Measurements from ENCODE around the gene VCX. TPM values are rescaled to one million over a fixed set of nuclear protein-coding genes. Genes with fewer than 3 reads are reported as not detected.
"Not testable (repeated sequence)": the region's sequence is repeated elsewhere in the genome, so short reads cannot be mapped to it uniquely, and the experiment has no call there.

VCX gene
- total RNA-seq (0.39 TPM in 1 of 2 replicates, not detected in the other), polyA plus RNA-seq (not detected in 2 replicates)

- not testable (repeated sequence) for H3K9me3 ChIP-seq (ENCODE audit: low read depth); H3K27ac ChIP-seq; H3K4me1 ChIP-seq (ENCODE audit: low read depth); H3K36me3 ChIP-seq; H3K4me3 ChIP-seq; DNase-seq (ENCODE audit: low read depth in 1 of 2, low spot score in 1 of 2); H3K27me3 ChIP-seq
Observed at GRCh38 chrX:7842871-7843270, at the start of gene VCX. TSS of gene VCX (plus strand) at chrX:7843171. CDS start at chrX:7843204, 33 bp downstream.

GRCh38 chrX:7798327-7798726 is 44.6 kb upstream of the VCX start:
- no peak for DNase-seq (ENCODE audit: low read depth in 1 of 2, low spot score in 1 of 2)

GRCh38 chrX:7801711-7802110 is 41.3 kb upstream of the VCX start:
- Histone ChIP-seq H3K9me3 (ENCODE audit: low read depth) (no peaks in the 10 kb centered on the region), H3K4me3 (no peak overlapping the region), H3K27ac (no peak overlapping the region), H3K36me3 (no peaks in the 10 kb centered on the region), H3K27me3 (no peaks in the 10 kb centered on the region), H3K4me1 (ENCODE audit: low read depth) (no peaks in the 10 kb centered on the region)
- DNase-seq (ENCODE audit: low read depth in 1 of 2, low spot score in 1 of 2), result no peak
- TF ChIP-seq CTCF (IDR thresholded peaks at IDR 0.05; ENCODE audit: low read depth, low read length), result no peak

More at GRCh38 chrX:7798327-7798726, 44.6 kb upstream of the VCX start:
- Histone ChIP-seq H3K9me3 (ENCODE audit: low read depth) (no peaks in the 10 kb centered on the region), H3K27me3 (no peaks in the 10 kb centered on the region), H3K27ac (no peak overlapping the region), H3K4me1 (ENCODE audit: low read depth) (no peaks in the 10 kb centered on the region), H3K4me3 (no peak overlapping the region), H3K36me3 (no peaks in the 10 kb centered on the region)
- no peak for TF ChIP-seq CTCF (IDR thresholded peaks at IDR 0.05; ENCODE audit: low read depth, low read length)

- no peak overlapping the region for H3K4me3 ChIP-seq
- DNase-seq (ENCODE audit: low read depth in 1 of 2, low spot score in 1 of 2), result no peak
Observed at GRCh38 chrX:7815166-7815805, 27.7 kb upstream of the VCX start.

GRCh38 chrX:7828594-7828993 is 14.4 kb upstream of the VCX start:
- Histone ChIP-seq H3K36me3 (no peaks in the 10 kb centered on the region), H3K27ac (no peak overlapping the region), H3K4me1 (ENCODE audit: low read depth) (no peaks in the 10 kb centered on the region), H3K4me3 (no peak overlapping the region), H3K9me3 (ENCODE audit: low read depth) (no peaks in the 10 kb centered on the region), H3K27me3 (no peaks in the 10 kb centered on the region)
- peak in 1 of 2 donors; percentile 18 for DNase-seq (ENCODE audit: low read depth in 1 of 2, low spot score in 1 of 2)
- no peak for TF ChIP-seq CTCF (IDR thresholded peaks at IDR 0.05; ENCODE audit: low read depth, low read length)

More at GRCh38 chrX:7815166-7815805, 27.7 kb upstream of the VCX start:
- H3K9me3 ChIP-seq (ENCODE audit: low read depth), result no peaks in the 10 kb centered on the region
- H3K36me3 ChIP-seq, result no peaks in the 10 kb centered on the region
- no peaks in the 10 kb centered on the region for H3K27me3 ChIP-seq
- TF ChIP-seq CTCF (IDR thresholded peaks at IDR 0.05; ENCODE audit: low read depth, low read length), result no peak
- H3K4me1 ChIP-seq (ENCODE audit: low read depth), result peaks cover 9% of the 10 kb centered on the region
- peak overlapping the region; percentile 34 for H3K27ac ChIP-seq

GRCh38 chrX:7841084-7841805 is 1.7 kb upstream of the VCX start:
- no peak overlapping the region for H3K27ac ChIP-seq
- no peak for DNase-seq (ENCODE audit: low read depth in 1 of 2, low spot score in 1 of 2)
- H3K4me3 ChIP-seq, result no peak overlapping the region
- no peaks in the 10 kb centered on the region for H3K4me1 ChIP-seq (ENCODE audit: low read depth)
- no peak for TF ChIP-seq CTCF (IDR thresholded peaks at IDR 0.05; ENCODE audit: low read depth, low read length)
- no peaks in the 10 kb centered on the region for H3K9me3 ChIP-seq (ENCODE audit: low read depth)
- H3K36me3 ChIP-seq, result no peaks in the 10 kb centered on the region
- no peaks in the 10 kb centered on the region for H3K27me3 ChIP-seq
